Retinal pigment epithelial cell (primary cell): Measurements from ENCODE around the gene C1orf174.

Source experiments
- DNase-seq: peaks from one replicate; pipeline ENCODE4 v3.0.0-alpha.2; 2010; ENCODE audit warnings: low read depth
- H3K4me3 ChIP-seq: 2 replicates; pipeline ENCODE4 v1.5.1; 2011; ENCODE audit warnings: mild to moderate bottlenecking, low read length, control low read depth, moderate library complexity
- TF ChIP-seq, protein P1 (sequence below): conservative IDR thresholded peaks from 2 replicates; pipeline ENCODE4 v1.5.1; 2011; ENCODE audit warnings: low read depth, low read length, control low read depth, inconsistent platforms

C1orf174 gene

GRCh38 chr1:3892748-3893147 is 7.3 kb downstream of the C1orf174 start:
- no peak overlapping the region for H3K4me3 ChIP-seq
- DNase-seq, result no peak
- TF ChIP-seq, protein P1, sequence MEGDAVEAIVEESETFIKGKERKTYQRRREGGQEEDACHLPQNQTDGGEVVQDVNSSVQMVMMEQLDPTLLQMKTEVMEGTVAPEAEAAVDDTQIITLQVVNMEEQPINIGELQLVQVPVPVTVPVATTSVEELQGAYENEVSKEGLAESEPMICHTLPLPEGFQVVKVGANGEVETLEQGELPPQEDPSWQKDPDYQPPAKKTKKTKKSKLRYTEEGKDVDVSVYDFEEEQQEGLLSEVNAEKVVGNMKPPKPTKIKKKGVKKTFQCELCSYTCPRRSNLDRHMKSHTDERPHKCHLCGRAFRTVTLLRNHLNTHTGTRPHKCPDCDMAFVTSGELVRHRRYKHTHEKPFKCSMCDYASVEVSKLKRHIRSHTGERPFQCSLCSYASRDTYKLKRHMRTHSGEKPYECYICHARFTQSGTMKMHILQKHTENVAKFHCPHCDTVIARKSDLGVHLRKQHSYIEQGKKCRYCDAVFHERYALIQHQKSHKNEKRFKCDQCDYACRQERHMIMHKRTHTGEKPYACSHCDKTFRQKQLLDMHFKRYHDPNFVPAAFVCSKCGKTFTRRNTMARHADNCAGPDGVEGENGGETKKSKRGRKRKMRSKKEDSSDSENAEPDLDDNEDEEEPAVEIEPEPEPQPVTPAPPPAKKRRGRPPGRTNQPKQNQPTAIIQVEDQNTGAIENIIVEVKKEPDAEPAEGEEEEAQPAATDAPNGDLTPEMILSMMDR, result no peak

DNA sequence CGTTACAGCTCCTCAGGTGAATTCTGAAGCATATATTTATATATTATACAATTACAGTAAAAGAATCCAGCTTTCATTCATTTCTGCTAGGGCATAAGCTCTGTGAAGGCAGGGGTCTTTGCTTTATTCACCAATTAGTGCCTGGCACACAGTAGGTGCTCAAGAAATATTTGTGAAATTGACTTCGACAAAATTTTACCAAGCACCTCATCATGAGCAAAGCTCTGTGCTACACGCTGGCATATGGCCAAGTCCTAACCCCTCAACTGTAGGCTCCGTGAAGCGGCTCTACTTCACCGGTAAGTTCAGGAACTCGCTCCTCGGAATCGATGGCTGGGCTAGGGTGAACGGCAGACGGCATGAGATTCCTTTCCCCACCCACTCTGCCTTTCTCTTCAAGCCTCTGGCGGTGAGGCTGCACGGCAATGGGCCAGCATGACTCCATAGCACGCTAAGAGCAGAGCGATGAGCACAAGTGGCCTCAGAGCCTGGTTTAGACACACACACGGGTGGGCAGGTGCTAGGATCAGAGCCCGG is 8.7 kb downstream of the C1orf174 start:
- H3K4me3 ChIP-seq, result no peak overlapping the region
- TF ChIP-seq, protein P1, result no peak
- DNase-seq, result no peak

GRCh38 chr1:3890389-3891328 is 9.4 kb downstream of the C1orf174 start:
- TF ChIP-seq, protein P1, result no peak
- DNase-seq, result no peak
- no peak overlapping the region for H3K4me3 ChIP-seq

GRCh38 chr1:3889936-3890335 is 10.1 kb downstream of the C1orf174 start:
- TF ChIP-seq, protein P1, result no peak
- H3K4me3 ChIP-seq, result no peak overlapping the region
- DNase-seq, result no peak

- DNase-seq, result no peak
- TF ChIP-seq, protein P1, result no peak
- no peak overlapping the region for H3K4me3 ChIP-seq
These were observed 11.8 kb downstream of the C1orf174 start for GRCh38 chr1:3888301-3888700.

DNA sequence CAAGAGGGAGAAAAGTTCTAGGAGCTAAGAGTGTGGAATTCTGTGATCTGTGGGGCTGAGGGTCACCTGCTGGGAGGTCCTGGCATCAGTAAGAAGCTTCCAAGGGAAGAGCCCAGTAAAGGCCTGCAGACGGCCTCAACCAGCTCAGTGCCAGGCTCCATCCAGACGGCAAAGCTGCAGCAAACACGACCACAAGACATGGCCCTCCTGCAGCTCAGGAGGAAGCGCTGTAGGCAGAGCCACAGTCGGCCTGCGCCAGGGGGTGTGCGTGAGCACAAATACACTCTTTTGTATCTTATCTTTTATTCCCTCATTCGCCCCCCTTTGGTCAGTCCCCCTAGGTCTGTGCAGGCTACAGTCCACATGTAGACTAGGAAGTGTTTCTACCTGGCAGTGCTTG is 13.4 kb downstream of the C1orf174 start:
- no peak overlapping the region for H3K4me3 ChIP-seq
- no peak for DNase-seq
- TF ChIP-seq, protein P1, result no peak
